MG63 (cell line): Measurements from ENCODE around the gene HK3. TPM values are rescaled to one million over a fixed set of nuclear protein-coding genes. Genes with fewer than 3 reads are reported as not detected.
"Not testable (repeated sequence)": the region's sequence is repeated elsewhere in the genome, so short reads cannot be mapped to it uniquely, and the experiment has no call there.

Source experiments
- DNase-seq: peaks from one replicate; pipeline ENCODE4 v3.0.0-alpha.2; 2020
- H3K27me3 ChIP-seq: fragments of 250-450 bp; sonication (Bioruptor Pico); 2 replicates; pipeline ENCODE4 v1.5.1; 2020; ENCODE audit warnings: mild to moderate bottlenecking, moderate library complexity
- H3K36me3 ChIP-seq: fragments of 250-450 bp; sonication (Bioruptor Pico); 2 replicates; pipeline ENCODE4 v1.5.1; 2020; ENCODE audit warnings: mild to moderate bottlenecking, moderate library complexity
- H3K4me3 ChIP-seq: fragments of 250-450 bp; sonication (Bioruptor Pico); 2 replicates; pipeline ENCODE4 v1.5.1; 2020; ENCODE audit warnings: mild to moderate bottlenecking, moderate library complexity
- H3K9me3 ChIP-seq: fragments of 250-450 bp; sonication (Bioruptor Pico); 2 replicates; pipeline ENCODE4 v1.5.1; 2020; ENCODE audit warnings: mild to moderate bottlenecking, moderate library complexity
- total RNA-seq: library from RNA; depleted of rRNA; stranded (reverse); fragments of >200 nt; shearing (Covaris generic); gene quantifications from 2 replicates; pipeline ENCODE4 v1.2.3, GENCODE V29; 2014; ENCODE audit warnings: low replicate concordance

The HK3 gene
- total RNA-seq, 1 experiment from 2014 or later, result not detected

- Histone ChIP-seq H3K4me3 (no peak overlapping the region), H3K9me3 (no peaks in the 10 kb centered on the region), H3K27me3 (peaks cover 21% of the 10 kb centered on the region), H3K36me3 (no peaks in the 10 kb centered on the region)
- no peak for DNase-seq
Observed at GRCh38 chr5:176878906-176879662, 20.1 kb downstream of the HK3 start.

DNA sequence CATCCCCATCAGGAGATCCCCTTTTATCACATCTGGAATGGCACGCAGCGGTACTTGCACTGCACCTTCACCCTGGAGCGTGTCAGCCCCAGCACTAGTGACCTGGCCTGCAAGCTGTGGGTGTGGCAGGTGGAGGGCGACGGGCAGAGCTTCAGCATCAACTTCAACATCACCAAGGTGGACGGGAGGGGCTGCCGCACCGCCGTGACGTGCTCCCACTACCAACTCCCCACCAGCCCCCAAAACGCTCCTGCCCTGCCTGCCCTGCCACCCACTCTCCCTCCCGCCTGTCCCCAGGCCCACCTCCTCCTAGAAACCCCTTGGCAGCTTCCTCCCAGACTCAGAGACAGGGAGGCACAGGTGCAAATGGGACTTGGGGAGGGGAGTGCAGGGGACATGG lies 20.7 kb downstream of the HK3 start:
- no peak for DNase-seq
- H3K36me3 ChIP-seq, result no peaks in the 10 kb centered on the region
- H3K27me3 ChIP-seq, result peaks cover 21% of the 10 kb centered on the region
- no peak overlapping the region for H3K4me3 ChIP-seq
- no peaks in the 10 kb centered on the region for H3K9me3 ChIP-seq

DNA sequence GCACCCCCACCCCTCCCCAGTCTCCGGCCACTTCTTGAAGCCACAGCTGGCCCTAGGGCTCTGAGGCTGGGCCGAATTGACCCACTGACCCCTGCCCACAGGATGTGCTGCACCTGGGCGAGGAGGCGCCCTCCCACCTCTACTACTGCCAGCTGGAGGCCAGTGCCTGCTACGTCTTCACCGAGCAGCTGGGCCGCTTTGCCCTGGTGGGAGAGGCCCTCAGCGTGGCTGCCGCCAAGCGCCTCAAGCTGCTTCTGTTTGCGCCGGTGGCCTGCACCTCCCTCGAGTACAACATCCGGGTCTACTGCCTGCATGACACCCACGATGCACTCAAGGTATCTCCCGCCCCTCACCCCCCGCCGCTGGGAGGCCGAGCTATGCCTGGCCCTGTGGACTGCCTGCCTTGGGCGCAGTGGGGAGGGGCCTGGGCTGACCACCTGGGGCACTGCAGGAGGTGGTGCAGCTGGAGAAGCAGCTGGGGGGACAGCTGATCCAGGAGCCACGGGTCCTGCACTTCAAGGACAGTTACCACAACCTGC lies 21.3 kb downstream of the HK3 start:
- no peak overlapping the region for H3K4me3 ChIP-seq
- H3K36me3 ChIP-seq, result no peaks in the 10 kb centered on the region
- DNase-seq, result no peak
- H3K9me3 ChIP-seq, result no peaks in the 10 kb centered on the region
- peaks cover 21% of the 10 kb centered on the region for H3K27me3 ChIP-seq

- Histone ChIP-seq H3K9me3 (no peaks in the 10 kb centered on the region), H3K4me3 (no peak overlapping the region), H3K27me3 (peaks cover 21% of the 10 kb centered on the region), H3K36me3 (no peaks in the 10 kb centered on the region)
- DNase-seq, result no peak
Observed at GRCh38 chr5:176876506-176877431, 22.4 kb downstream of the HK3 start.

GRCh38 chr5:176875783-176876505 lies 23.2 kb downstream of the HK3 start:
- DNase-seq, result no peak
- Histone ChIP-seq H3K36me3 (no peaks in the 10 kb centered on the region), H3K27me3 (peaks cover 21% of the 10 kb centered on the region), H3K9me3 (no peaks in the 10 kb centered on the region), H3K4me3 (no peak overlapping the region)

GRCh38 chr5:176875014-176875550 lies 24.1 kb downstream of the HK3 start:
- Histone ChIP-seq H3K9me3 (no peaks in the 10 kb centered on the region), H3K36me3 (no peaks in the 10 kb centered on the region), H3K4me3 (no peak overlapping the region), H3K27me3 (peaks cover 21% of the 10 kb centered on the region)
- no peak for DNase-seq

- Histone ChIP-seq H3K27me3 (peaks cover 21% of the 10 kb centered on the region), H3K36me3 (no peaks in the 10 kb centered on the region), H3K4me3 (no peak overlapping the region), H3K9me3 (no peaks in the 10 kb centered on the region)
- DNase-seq, result no peak
Observed at GRCh38 chr5:176874198-176874780, 24.9 kb downstream of the HK3 start.

- Histone ChIP-seq H3K27me3 (peaks cover 21% of the 10 kb centered on the region), H3K4me3 (no peak overlapping the region), H3K36me3 (no peaks in the 10 kb centered on the region), H3K9me3 (no peaks in the 10 kb centered on the region)
- no peak for DNase-seq
Observed at GRCh38 chr5:176873541-176874172, 25.5 kb downstream of the HK3 start.

DNA sequence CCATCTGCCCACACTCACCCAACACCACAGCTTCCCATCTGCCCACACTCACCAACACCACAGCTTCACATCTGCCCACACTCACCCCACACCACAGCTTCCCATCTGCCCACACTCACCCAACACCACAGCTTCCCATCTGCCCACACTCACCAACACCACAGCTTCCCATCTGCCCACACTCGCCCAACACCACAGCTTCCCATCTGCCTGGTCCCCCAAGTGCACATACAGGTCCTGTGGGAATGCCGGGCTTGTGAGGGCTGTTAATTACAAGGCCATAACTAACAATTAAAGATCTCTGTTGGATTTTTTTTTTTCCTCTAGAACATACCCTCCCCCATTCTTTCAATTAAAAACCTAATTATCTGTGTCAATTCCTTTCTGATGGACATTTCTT lies 26.1 kb downstream of the HK3 start:
- not testable (repeated sequence) for H3K36me3 ChIP-seq, H3K4me3 ChIP-seq, H3K9me3 ChIP-seq, DNase-seq
- H3K27me3 ChIP-seq, result peaks cover 21% of the 10 kb centered on the region

- DNase-seq, H3K36me3 ChIP-seq, H3K9me3 ChIP-seq, H3K4me3 ChIP-seq: not testable (repeated sequence)
- peaks cover 21% of the 10 kb centered on the region for H3K27me3 ChIP-seq
Observed at GRCh38 chr5:176872586-176872985, 26.6 kb downstream of the HK3 start.

- H3K9me3 ChIP-seq, H3K4me3 ChIP-seq, DNase-seq, H3K36me3 ChIP-seq: not testable (repeated sequence)
- peaks cover 12% of the 10 kb centered on the region for H3K27me3 ChIP-seq
Observed at GRCh38 chr5:176870644-176871043, 28.5 kb downstream of the HK3 start.

- peaks cover 7% of the 10 kb centered on the region for H3K27me3 ChIP-seq
- H3K9me3 ChIP-seq, result no peaks in the 10 kb centered on the region
- no peak overlapping the region for H3K4me3 ChIP-seq
- H3K36me3 ChIP-seq, result no peaks in the 10 kb centered on the region
- peak; percentile 60 for DNase-seq
Observed at GRCh38 chr5:176870110-176870591, 29.0 kb downstream of the HK3 start.

- Histone ChIP-seq H3K36me3 (no peaks in the 10 kb centered on the region), H3K27me3 (peaks cover 2% of the 10 kb centered on the region), H3K9me3 (no peaks in the 10 kb centered on the region), H3K4me3 (no peak overlapping the region)
- no peak for DNase-seq
Observed at GRCh38 chr5:176869501-176870109, 29.5 kb downstream of the HK3 start.

- DNase-seq, result no peak
- Histone ChIP-seq H3K27me3 (peaks cover 4% of the 10 kb centered on the region), H3K36me3 (no peaks in the 10 kb centered on the region), H3K9me3 (no peaks in the 10 kb centered on the region), H3K4me3 (no peak overlapping the region)
Observed at GRCh38 chr5:176868731-176869130, 30.4 kb downstream of the HK3 start.

GRCh38 chr5:176868126-176868525 lies 31.0 kb downstream of the HK3 start:
- Histone ChIP-seq H3K27me3 (peaks cover 5% of the 10 kb centered on the region), H3K4me3 (no peak overlapping the region), H3K9me3 (no peaks in the 10 kb centered on the region), H3K36me3 (no peaks in the 10 kb centered on the region)
- DNase-seq, result no peak
